Esophagus squamous epithelium (tissue), 4 donors: Measurements from ENCODE around the gene SOX6.

Experiments used
- CTCF ChIP-seq, 6 experiments: fragments of 450-650 bp in 4 of 6; fragments of 200-600 bp in 2 of 6; sonication (generic) in 2 of 6; IDR thresholded peaks; one replicate each; pipeline ENCODE4 v1.5.1; 2016 to 2019; ENCODE audit warnings: antibody characterized with exemption in 6 of 6, mild to moderate bottlenecking in 4 of 6, moderate library complexity in 4 of 6
- POLR2A ChIP-seq, 4 donors: fragments of 450-650 bp; IDR thresholded peaks; one replicate each; pipeline ENCODE4 v1.6.1; 2017; ENCODE audit warnings: antibody characterized with exemption in 4 of 4, mild to moderate bottlenecking in 4 of 4, moderate library complexity in 3 of 4

- TF ChIP-seq CTCF (IDR thresholded peaks at IDR 0.05) = no peak
- no peak for TF ChIP-seq POLR2A (IDR thresholded peaks at IDR 0.05)
Observed at GRCh38 chr11:15931497-15931896, 424.8 kb downstream of the SOX6 start.
